ENCODE measurements around the gene TOGARAM2.

DNA sequence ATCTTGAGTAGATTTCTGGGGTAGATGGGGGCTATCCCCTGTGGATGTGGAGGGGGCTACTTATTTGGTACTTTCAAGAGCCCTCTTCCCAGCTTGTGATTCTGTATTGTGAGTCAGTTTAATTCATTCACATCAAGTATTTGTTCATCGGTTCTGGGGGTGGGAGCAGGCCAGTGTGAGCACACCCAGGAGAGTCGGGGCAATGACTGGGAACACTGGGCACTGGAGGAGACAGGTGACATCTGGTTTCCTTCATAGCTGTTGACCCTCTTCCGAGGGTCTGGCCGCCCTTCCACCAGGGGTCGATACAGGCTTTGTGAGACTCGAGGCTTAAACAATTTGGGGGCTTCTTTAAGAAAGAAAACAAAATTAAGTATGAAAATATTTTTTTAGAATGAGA lies 2.5 kb upstream of the TOGARAM2 start:
- no peak for TF ChIP-seq POLR2A (IDR thresholded peaks at IDR 0.05)
- TF ChIP-seq, protein P1, sequence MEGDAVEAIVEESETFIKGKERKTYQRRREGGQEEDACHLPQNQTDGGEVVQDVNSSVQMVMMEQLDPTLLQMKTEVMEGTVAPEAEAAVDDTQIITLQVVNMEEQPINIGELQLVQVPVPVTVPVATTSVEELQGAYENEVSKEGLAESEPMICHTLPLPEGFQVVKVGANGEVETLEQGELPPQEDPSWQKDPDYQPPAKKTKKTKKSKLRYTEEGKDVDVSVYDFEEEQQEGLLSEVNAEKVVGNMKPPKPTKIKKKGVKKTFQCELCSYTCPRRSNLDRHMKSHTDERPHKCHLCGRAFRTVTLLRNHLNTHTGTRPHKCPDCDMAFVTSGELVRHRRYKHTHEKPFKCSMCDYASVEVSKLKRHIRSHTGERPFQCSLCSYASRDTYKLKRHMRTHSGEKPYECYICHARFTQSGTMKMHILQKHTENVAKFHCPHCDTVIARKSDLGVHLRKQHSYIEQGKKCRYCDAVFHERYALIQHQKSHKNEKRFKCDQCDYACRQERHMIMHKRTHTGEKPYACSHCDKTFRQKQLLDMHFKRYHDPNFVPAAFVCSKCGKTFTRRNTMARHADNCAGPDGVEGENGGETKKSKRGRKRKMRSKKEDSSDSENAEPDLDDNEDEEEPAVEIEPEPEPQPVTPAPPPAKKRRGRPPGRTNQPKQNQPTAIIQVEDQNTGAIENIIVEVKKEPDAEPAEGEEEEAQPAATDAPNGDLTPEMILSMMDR (IDR thresholded peaks at IDR 0.05), result no peak

Measured in testis (tissue), 2 donors.